Large intestine (tissue), 3 donors: ENCODE measurements around the gene NPM1. TPM values are rescaled to one million over a fixed set of nuclear protein-coding genes. Genes with fewer than 3 reads are reported as not detected.
"Not testable (repeated sequence)": the region's sequence is repeated elsewhere in the genome, so short reads cannot be mapped to it uniquely, and the experiment has no call there.

Experiments used
- DNase-seq, 2 donors: peaks; one replicate each; pipeline versions ENCODE4 v3.0.0 to v3.0.0-alpha.2; 2013
- H3K27ac ChIP-seq: one replicate; pipeline ENCODE4 v1.5.1; 2013; ENCODE audit warnings: low read length
- H3K27me3 ChIP-seq: 2 replicates; pipeline ENCODE4 v1.6.1; 2013; ENCODE audit warnings: low read length; ENCODE audit not compliant: control insufficient read depth, insufficient read depth
- H3K36me3 ChIP-seq: 2 replicates; pipeline ENCODE4 v1.6.1; 2013; ENCODE audit warnings: low read length; ENCODE audit not compliant: control insufficient read depth, insufficient read depth
- H3K4me1 ChIP-seq: one replicate; pipeline ENCODE4 v1.6.1; 2013; ENCODE audit warnings: low read length; ENCODE audit not compliant: control insufficient read depth, insufficient read depth
- H3K4me3 ChIP-seq: one replicate; pipeline ENCODE4 v1.5.1; 2013; ENCODE audit warnings: low read length
- H3K9me3 ChIP-seq: one replicate; pipeline ENCODE4 v1.6.1; 2013; ENCODE audit warnings: mild to moderate bottlenecking, low read depth, low read length, moderate library complexity; ENCODE audit not compliant: control insufficient read depth
- WGBS: methylation state at CpG from one replicate; pipeline ENCODE4 v1.1.5; 2013; ENCODE audit warnings: low lambda C conversion rate; ENCODE audit not compliant: insufficient coverage; 5-methylcytosine and 5-hydroxymethylcytosine counted together
- polyA plus RNA-seq: library from polyadenylated mRNA; unstranded; fragments of 120-200 nt; gene quantifications from one replicate; pipeline ENCODE4 v1.2.1, GENCODE V29; 2013

Gene NPM1
- polyA plus RNA-seq, 1 donor = 2,359 TPM

DNA sequence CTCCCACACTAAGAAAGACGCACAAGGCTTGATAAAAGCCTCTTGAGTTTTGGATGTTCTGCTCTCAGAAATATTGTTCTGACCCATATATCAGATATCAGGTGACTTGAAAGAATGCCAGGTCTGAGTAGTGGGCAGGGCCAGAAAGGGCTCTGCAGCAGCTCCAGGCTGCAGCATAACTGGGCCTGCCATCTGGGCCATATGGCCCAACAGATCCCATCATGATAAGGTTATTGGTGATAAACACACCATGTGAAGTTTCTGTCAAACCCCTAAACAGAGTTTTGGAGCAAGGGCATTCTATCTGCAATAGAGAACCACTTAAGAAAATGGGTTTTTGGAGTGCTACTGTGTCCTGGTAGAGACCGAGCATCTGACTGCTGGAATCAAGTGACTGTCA, 29.8 kb upstream of the NPM1 start:
- Histone ChIP-seq H3K27ac (no peak overlapping the region), H3K4me1 (no peaks in the 10 kb centered on the region), H3K9me3 (no peaks in the 10 kb centered on the region), H3K27me3 (no peaks in the 10 kb centered on the region), H3K4me3 (no peak overlapping the region), H3K36me3 (no peaks in the 10 kb centered on the region)
- DNase-seq = no peak
- no CpG with 5 or more reads among the region's 2 CpGs for WGBS

DNA sequence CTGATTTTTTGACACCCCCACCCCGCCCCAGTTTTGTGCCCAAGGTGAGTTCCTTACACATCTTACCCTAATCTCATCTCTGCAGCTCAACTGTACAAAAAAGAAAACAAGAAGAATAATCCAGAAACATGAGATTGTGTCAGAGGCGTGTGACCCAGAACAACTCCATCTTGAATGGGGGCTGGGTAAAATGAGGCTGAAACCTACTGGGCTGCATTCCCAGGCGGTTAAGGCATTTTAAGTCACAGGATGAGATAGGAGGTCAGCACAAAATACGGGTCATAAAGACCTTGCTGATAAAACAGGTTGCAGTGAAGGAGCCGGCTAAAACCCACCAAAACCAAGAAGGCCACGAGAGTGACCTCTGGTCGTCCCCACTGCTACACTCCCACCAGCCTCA, 26.5 kb upstream of the NPM1 start:
- H3K27me3 ChIP-seq, H3K4me1 ChIP-seq, H3K9me3 ChIP-seq, DNase-seq, H3K27ac ChIP-seq, H3K36me3 ChIP-seq, H3K4me3 ChIP-seq: not testable (repeated sequence)
- no CpG with 5 or more reads among the region's 7 CpGs for WGBS

DNA sequence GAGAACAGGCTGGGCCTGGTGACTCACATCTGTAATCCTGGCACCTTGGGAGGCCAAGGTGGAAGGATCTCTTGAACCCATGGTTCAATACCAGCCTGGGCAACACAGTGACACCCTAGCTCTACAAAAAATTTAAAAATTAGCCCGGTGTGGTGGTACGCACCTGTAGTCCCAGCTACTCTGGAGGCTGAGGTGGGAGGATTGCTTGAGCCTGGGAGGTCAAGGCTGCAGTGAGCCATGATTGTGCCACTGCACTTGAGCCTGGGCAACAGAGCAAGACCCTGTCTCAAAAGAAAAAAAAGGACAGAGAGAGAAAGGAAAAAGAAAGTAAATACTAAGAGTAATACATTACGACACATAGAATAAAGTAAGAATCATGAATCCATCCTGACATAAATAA, 24.4 kb upstream of the NPM1 start:
- H3K36me3 ChIP-seq, H3K4me1 ChIP-seq, H3K27me3 ChIP-seq, H3K9me3 ChIP-seq, H3K4me3 ChIP-seq, DNase-seq, H3K27ac ChIP-seq: not testable (repeated sequence)
- WGBS = 100% methylated on average over 1 of the region's 3 CpGs

DNA sequence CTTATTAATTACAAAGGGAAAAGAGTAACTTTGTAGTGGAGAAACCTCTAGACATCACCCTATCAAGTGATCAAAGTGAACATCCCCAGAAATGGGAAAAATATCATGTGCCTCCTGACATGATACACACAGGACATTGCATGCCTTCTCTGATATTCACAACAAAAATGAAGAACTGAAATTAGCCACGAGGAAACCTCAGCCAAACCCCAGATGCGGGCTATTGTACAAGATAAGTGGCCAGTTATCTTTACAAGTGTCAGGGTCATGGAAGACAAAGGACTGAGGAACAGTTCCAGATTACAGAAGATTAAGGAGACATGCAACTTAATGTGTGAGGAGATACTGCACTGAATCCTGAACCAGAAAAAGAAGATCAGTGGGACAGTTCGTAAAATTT, 23.8 kb upstream of the NPM1 start:
- Histone ChIP-seq H3K4me1 (no peaks in the 10 kb centered on the region), H3K27me3 (no peaks in the 10 kb centered on the region), H3K9me3 (no peaks in the 10 kb centered on the region), H3K36me3 (no peaks in the 10 kb centered on the region), H3K27ac (no peak overlapping the region), H3K4me3 (no peak overlapping the region)
- no peak for DNase-seq
- no CpG with 5 or more reads among the region's 3 CpGs for WGBS

DNA sequence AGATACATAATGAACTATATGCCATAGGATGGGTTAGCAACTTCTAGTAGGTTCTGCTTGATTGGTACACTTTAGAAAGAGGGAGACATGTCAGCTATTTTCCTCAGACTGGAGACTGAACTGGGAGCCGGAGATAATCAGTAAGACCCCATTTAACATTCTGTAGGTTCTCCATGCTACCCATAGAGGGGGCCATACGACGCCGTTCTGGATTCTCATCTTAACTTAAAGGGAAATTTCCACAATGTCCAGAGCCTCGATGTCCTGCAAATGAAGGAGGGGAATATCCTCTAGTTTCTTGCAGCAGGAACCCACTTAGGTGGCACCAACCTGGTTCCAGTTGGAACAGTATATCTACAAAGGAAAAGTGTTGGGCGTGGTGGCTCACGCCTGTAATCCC, 22.3 kb upstream of the NPM1 start:
- Histone ChIP-seq H3K27ac (no peak overlapping the region), H3K36me3 (no peaks in the 10 kb centered on the region), H3K4me3 (no peak overlapping the region), H3K4me1 (no peaks in the 10 kb centered on the region), H3K27me3 (no peaks in the 10 kb centered on the region), H3K9me3 (no peaks in the 10 kb centered on the region)
- no CpG with 5 or more reads among the region's 7 CpGs for WGBS
- DNase-seq = no peak

DNA sequence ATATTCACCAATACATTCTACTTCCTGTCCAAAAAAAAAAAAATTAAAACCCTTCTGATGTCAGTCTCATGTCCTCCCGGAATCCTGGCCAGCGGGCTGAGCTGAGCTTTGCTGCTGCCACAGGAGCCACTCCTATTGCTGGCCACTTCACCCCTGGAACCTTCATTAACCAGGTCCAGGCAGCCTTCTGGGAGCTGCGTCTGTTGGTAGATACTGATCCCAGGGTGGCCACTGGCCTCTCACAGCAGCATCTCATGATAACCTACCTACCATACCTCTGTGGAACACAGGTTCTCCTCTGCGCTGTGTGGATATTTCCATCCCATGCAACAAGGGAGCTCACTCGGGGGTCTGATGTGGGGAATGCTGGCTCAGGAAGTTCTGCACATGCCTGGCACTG, 21.0 kb upstream of the NPM1 start:
- WGBS = no CpG with 5 or more reads among the region's 5 CpGs
- Histone ChIP-seq H3K27ac (no peak overlapping the region), H3K27me3 (no peaks in the 10 kb centered on the region), H3K9me3 (no peaks in the 10 kb centered on the region), H3K36me3 (no peaks in the 10 kb centered on the region), H3K4me3 (no peak overlapping the region), H3K4me1 (no peaks in the 10 kb centered on the region)
- no peak for DNase-seq

DNA sequence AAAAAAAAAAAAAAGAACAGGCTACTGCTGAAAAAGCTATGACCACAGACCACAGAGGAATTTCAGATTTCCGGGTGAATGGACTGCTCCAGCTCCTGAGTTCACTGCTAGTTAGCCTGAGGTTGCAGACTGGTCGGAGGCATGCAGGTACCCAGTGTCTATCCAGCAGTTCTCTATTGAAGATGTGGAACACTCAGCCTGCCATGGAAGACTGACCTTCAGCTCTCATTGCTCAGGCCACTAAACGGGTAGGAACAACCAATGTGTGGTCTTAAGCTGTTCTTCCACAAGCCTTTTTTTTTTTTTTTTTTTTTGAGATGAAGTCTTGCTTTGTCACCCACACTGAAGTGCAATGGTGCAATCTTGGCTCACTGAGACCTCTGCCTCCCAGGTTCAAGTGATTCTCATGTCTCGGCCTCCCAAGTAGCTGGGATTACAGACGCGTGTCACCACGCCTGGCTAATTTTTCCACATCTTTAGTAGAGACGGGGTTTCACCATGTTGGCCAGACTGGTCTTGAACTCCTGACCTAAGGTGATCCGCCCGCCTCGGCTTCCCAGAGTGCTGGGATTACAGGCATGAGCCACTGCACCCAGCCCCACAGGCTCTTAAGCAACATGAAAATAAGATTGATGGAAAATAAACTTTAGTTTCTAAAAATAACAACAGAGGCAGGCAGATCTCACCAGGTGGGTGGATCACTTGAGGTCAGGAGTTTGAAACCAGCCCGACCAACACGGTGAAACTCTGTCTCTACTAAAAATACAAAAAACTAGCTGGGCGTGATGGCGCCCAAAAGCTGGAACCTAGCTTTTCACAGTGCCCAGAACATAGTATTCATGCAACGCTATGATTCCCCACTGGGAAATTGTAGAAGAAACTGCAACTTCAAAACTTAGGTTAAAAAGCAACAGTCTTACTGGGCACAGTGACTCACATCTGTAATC, 20.0 kb upstream of the NPM1 start:
- Histone ChIP-seq H3K27me3 (no peaks in the 10 kb centered on the region), H3K9me3 (no peaks in the 10 kb centered on the region), H3K4me3 (no peak overlapping the region), H3K36me3 (no peaks in the 10 kb centered on the region), H3K4me1 (no peaks in the 10 kb centered on the region), H3K27ac (no peak overlapping the region)
- no CpG with 5 or more reads among the region's 16 CpGs for WGBS
- DNase-seq = no peak

DNA sequence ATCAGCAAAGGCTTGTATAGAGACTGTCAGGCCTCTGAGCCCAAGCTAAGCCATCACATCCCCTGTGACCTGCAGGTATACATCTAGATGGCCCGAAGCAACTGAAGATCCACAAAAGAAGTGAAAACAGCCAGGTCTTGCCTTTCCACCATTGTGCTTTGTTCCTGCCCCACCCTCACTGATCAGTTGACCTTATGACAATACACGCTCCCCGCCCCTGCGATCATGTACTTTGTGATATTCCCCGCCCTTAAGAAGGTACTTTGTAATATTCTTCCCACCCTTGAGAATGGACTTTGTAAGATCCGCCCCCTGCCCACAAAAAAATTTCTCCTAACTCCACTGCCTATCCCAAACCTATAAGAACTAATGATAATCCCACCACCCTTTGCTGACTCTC, 18.6 kb upstream of the NPM1 start:
- Histone ChIP-seq H3K27me3 (no peaks in the 10 kb centered on the region), H3K4me1 (no peaks in the 10 kb centered on the region), H3K36me3 (no peaks in the 10 kb centered on the region), H3K4me3 (no peak overlapping the region), H3K9me3 (no peaks in the 10 kb centered on the region), H3K27ac (no peak overlapping the region)
- DNase-seq = peak in 1 of 2 donors; percentile 52
- WGBS = no CpG with 5 or more reads among the region's 6 CpGs

DNA sequence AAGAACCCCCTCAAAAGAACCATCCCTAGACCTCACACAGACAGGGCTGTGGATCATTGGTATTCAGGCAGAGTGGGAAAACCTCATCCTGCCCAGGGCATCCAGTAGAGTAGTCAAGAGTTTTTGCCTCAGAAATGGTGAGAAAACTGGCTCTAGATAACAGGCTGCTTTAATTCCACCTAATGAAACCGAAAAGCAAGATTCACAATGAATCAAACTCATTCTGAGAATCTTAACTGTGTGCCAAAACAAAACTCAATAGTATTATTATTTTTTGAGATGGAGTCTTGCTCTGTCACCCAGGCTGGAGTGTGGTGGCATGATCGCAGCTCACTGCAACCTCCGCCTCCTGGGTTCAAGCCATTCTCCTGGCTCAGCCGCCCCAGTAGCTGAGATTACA, 17.8 kb upstream of the NPM1 start:
- Histone ChIP-seq H3K4me3 (no peak overlapping the region), H3K27ac (no peak overlapping the region), H3K27me3 (no peaks in the 10 kb centered on the region), H3K4me1 (no peaks in the 10 kb centered on the region), H3K9me3 (no peaks in the 10 kb centered on the region), H3K36me3 (no peaks in the 10 kb centered on the region)
- DNase-seq = no peak
- 80% methylated on average over 1 of the region's 4 CpGs for WGBS

DNA sequence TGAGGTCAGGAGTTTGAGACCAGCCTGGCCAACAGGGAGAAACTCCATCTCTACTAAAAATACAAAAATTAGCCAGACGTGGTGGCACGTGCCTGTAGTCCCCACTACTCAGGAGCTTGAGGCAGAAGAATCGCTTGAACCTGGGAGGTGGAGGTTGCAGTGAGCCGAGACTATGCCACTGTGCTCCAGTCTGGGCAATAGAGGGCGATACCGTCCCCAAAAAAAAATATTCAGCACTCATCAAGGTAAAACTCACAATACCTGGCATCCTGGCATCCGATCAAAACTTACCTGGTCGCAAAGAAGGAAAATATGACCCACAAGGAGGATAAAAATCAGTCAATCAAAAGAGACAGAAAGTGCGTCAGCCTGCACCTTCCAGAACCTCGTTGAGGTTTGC, 16.8 kb upstream of the NPM1 start:
- not testable (repeated sequence) for H3K27me3 ChIP-seq, DNase-seq, H3K36me3 ChIP-seq, H3K4me3 ChIP-seq, H3K4me1 ChIP-seq, H3K9me3 ChIP-seq, H3K27ac ChIP-seq
- 80% methylated on average over 3 of the region's 10 CpGs for WGBS

DNA sequence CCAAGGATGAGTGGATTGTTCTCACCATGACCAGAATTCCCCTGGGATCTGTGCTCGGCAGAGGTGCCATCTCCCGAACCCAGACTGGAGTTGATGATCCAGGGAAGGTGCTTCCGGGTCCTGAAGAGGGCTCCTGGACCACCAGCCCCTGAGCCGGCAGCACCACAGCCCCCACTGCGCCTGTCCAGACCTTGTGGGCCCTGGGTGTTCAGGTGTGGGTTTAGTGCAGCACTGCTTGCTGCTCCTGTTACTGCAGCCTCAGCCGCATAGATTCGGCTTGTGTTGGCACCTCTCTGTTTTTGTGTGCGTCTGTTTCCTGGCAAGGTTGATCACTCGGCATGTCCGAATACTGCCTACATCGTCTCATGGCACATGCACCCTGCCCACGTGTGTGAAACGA, 16.3 kb upstream of the NPM1 start:
- Histone ChIP-seq H3K4me1 (no peaks in the 10 kb centered on the region), H3K36me3 (no peaks in the 10 kb centered on the region), H3K27ac (no peak overlapping the region), H3K4me3 (no peak overlapping the region), H3K9me3 (no peaks in the 10 kb centered on the region), H3K27me3 (no peaks in the 10 kb centered on the region)
- no peak for DNase-seq
- WGBS = no CpG with 5 or more reads among the region's 13 CpGs
